RWPE1 (cell line): Measurements from ENCODE around the gene NBEA.

Source experiments
- CTCF ChIA-PET: fragments of 350-600 bp; sonication (Branson Sonifier 250); formaldehyde crosslinking; extraction: SDS; loops from one replicate; lab custom pipeline; 2021; lab: Yijun Ruan, JAX
- POLR2A ChIA-PET: fragments of 400-600 bp; formaldehyde crosslinking; extraction: SDS; loops from one replicate; lab custom pipeline; 2020; ENCODE audit warnings: antibody characterized with exemption; ENCODE audit not compliant: low non-redundant PET; lab: Yijun Ruan, JAX
- DNase-seq: peaks from one replicate; pipeline ENCODE4 v3.0.0; 2012; ENCODE audit warnings: low spot score
- H3K27ac ChIP-seq: fragments of 450-650 bp; 2 replicates; pipeline ENCODE4 v1.5.1; 2017
- TF ChIP-seq, protein P1 (sequence below): fragments of 450-650 bp; conservative IDR thresholded peaks from 2 replicates; pipeline ENCODE4 v1.5.1; 2017; ENCODE audit warnings: low read depth, mild to moderate bottlenecking

Gene NBEA

GRCh38 chr13:35524171-35524570 lies 582.1 kb downstream of the NBEA start:
- ChIA-PET POLR2A (no interaction called here), CTCF (interaction anchor here (0.6 to 0.7 kb wide), 3 partner anchors 10 to 1800 kb away, joined by 3 read pairs; no protein-coding TSS in a partner anchor)
- no peak for DNase-seq
- no peak overlapping the region for H3K27ac ChIP-seq
- TF ChIP-seq, protein P1, sequence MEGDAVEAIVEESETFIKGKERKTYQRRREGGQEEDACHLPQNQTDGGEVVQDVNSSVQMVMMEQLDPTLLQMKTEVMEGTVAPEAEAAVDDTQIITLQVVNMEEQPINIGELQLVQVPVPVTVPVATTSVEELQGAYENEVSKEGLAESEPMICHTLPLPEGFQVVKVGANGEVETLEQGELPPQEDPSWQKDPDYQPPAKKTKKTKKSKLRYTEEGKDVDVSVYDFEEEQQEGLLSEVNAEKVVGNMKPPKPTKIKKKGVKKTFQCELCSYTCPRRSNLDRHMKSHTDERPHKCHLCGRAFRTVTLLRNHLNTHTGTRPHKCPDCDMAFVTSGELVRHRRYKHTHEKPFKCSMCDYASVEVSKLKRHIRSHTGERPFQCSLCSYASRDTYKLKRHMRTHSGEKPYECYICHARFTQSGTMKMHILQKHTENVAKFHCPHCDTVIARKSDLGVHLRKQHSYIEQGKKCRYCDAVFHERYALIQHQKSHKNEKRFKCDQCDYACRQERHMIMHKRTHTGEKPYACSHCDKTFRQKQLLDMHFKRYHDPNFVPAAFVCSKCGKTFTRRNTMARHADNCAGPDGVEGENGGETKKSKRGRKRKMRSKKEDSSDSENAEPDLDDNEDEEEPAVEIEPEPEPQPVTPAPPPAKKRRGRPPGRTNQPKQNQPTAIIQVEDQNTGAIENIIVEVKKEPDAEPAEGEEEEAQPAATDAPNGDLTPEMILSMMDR: no peak

DNA sequence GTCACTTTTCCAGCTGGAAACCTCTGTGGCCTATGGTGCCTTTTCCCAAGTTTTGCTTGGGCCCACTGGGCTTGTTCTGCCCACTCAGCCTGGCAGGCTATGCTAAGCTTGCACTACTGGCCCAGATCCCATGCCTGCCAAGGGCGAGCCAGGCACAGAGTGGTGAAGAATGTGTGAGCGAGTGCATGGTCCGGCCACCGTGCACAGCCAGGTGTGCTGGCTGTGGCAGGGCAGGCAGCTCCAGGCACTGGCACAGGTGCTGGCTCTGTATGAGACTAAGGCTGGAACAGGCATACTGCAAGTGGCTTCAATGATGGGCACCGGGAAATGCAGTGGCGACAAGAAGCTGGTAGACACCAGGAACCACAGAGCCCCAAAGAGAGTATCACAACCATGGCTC lies 584.5 kb downstream of the NBEA start:
- CTCF ChIA-PET: no interaction called here
- H3K27ac ChIP-seq: no peak overlapping the region
- TF ChIP-seq, protein P1: no peak
- DNase-seq: no peak
- POLR2A ChIA-PET: no interaction called here

DNA sequence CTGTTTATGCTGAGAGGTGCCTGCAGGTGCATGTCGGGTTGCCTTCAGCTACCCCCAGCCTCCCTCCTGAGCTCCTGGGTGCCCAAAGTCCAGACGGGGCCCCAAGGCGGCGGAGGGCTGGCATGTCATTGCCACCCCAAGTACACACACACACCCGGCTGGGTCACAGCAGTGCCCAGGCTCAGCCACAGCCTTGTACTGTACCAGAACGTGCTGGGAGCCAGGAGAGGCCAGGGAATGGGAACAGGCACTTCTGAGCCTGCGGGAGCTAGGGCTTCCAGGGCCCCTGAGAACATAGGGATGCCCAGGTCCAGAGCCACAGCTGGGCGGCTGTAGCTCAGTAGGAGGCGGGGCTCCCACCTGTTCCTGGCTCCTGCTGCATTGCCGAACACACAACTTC lies 585.4 kb downstream of the NBEA start:
- no peak overlapping the region for H3K27ac ChIP-seq
- TF ChIP-seq, protein P1: no peak
- ChIA-PET CTCF (no interaction called here), POLR2A (no interaction called here)
- no peak for DNase-seq

DNA sequence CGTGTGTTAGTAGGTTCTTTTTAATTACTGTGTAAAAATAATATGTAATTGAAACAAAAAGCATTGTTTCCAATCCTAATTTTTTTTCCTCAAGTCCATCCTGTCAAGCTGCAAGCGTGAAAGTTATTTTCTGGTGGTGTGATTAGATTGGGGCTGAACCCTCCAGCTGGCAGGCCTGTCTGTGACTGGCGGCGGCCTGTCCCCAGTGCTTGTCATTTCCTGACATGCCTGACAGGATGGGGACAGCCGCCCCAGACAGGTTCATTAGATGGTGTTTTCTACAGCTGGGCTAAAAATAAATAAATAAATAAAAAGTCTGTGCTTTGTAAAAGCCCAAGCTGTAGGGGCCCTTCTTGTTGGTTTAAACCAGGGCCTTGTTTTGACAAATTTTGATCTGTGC lies 588.1 kb downstream of the NBEA start:
- DNase-seq: no peak
- POLR2A ChIA-PET: no interaction called here
- no peak overlapping the region for H3K27ac ChIP-seq
- TF ChIP-seq, protein P1: no peak
- CTCF ChIA-PET: no interaction called here

DNA sequence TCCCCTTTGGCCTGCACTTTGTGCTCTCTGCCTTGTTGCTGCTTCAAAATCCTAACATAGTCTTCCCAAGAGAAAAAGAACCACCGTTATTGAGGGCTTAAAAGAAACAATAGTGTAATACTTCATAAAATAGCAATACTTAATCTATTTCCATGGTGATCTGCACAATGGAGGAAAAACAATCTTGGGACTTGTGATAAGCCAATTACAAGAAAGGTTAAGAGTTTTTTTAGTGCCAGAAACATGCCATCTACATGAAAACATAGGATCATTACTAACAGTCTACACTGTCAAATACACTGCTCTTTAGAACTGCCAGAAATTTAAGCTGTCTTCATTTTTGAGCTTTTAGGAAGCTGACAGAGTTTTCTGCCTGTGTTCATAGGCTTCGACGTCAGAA lies 588.5 kb downstream of the NBEA start:
- CTCF ChIA-PET: no interaction called here

DNA sequence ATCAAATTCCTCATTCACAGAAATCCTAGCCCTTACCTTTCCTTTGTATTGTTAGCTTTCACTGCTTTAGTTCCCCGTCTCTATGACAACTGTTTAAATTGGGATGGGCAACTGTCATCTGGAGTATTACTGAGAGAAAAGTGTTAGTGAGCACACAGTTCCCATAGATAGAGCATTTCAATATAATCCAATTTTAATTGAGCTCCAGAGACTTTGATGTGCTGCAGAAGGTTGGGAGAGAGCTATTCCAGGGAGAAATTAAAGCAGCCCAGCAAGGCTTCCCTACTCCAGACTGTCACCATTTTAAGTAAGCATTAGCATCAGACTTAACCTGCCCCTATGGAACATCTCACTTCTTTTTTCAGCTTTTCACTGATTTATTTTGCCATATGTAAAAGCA lies 589.5 kb downstream of the NBEA start:
- no peak overlapping the region for H3K27ac ChIP-seq
- DNase-seq: no peak
- TF ChIP-seq, protein P1: no peak
- ChIA-PET POLR2A (no interaction called here), CTCF (no interaction called here)

More for the DNA sequence above, 588.5 kb downstream of the NBEA start:
- POLR2A ChIA-PET: no interaction called here
- no peak for DNase-seq
- TF ChIP-seq, protein P1: no peak
- no peak overlapping the region for H3K27ac ChIP-seq
